ENCODE data around the gene HNF4A.

DNA sequence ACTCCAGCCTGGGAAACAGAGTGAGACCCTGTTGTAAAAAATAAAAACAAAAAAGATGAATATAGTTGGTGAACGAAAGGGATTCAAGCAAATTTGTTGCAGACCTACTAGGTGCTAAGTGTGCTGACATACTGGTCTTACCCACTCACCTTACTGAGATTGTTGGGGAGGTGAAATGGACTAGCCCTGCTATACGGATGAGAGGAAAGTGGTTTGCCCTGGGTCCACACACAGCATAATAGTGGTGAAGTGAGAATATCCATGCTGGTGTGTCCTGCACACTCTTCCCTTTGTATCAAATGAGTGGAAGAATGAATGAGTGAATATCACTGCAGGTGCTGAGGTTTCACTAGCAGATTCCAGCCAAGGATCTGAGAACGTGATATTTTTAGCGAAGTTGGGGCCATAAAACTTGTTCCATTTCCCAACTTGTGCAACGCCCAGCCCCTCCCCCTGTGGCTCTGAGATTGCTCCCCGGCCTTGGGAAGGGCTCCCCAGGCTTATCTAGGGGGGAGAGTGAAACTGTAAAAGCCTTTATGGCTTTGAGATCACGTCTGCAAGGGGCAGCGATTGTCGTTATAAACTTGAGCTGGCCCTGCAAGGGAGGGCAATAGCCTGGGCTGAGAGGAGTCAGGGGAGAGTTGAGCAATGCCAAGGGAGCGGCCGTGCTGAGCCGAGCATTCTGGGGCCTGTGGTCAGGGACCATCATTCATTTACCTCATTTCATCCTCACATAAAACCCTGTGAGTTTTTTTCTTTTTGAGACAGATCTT is 87.0 kb downstream of the HNF4A start:
- TF ChIP-seq, protein P1, sequence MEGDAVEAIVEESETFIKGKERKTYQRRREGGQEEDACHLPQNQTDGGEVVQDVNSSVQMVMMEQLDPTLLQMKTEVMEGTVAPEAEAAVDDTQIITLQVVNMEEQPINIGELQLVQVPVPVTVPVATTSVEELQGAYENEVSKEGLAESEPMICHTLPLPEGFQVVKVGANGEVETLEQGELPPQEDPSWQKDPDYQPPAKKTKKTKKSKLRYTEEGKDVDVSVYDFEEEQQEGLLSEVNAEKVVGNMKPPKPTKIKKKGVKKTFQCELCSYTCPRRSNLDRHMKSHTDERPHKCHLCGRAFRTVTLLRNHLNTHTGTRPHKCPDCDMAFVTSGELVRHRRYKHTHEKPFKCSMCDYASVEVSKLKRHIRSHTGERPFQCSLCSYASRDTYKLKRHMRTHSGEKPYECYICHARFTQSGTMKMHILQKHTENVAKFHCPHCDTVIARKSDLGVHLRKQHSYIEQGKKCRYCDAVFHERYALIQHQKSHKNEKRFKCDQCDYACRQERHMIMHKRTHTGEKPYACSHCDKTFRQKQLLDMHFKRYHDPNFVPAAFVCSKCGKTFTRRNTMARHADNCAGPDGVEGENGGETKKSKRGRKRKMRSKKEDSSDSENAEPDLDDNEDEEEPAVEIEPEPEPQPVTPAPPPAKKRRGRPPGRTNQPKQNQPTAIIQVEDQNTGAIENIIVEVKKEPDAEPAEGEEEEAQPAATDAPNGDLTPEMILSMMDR (IDR thresholded peaks at IDR 0.05): no peak
- TF ChIP-seq EZH2 (IDR thresholded peaks at IDR 0.05; ENCODE audit: borderline replicate concordance, insufficient read depth, low read depth, low read length, poor library complexity, severe bottlenecking): no peak

Data from B cell (primary cell).